ENCODE results near the gene PRR5.
"Not testable (repeated sequence)": the region's sequence is repeated elsewhere in the genome, so short reads cannot be mapped to it uniquely, and the experiment has no call there.

PRR5 gene

DNA sequence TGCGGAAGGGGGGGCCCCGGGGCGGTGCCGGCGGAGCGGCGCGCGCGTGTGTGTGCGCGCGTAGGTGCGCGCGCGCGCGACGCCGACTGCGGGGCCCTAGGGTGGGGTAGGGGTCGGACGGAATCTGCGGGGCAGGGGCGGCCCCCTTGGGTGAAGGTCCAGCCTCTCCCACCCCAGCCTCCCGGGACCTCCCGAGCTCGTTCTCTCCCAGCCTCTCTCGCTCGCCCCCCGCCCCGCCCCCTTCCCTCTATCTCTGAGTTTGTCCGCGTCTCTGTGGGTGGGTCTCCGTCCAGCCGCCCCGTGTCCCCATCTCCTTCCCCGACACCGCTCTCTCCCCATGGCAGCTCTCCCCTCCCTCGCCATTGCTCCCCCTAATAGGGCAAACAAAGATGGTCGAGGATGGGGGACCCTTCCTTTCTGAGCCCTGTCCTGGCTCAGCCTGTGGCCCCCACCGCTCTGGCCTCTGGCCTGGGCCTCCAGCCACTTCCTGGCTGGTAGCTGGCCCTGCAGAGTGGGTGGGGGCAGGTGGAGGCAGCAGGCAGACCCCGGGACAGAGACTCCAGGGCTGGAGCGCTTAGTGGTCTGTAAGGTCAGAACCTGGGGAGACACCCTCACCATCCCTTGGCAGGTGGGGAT is 33.0 kb upstream of the PRR5 start:
- no peak for DNase-seq (ENCODE audit: low spot score)

DNA sequence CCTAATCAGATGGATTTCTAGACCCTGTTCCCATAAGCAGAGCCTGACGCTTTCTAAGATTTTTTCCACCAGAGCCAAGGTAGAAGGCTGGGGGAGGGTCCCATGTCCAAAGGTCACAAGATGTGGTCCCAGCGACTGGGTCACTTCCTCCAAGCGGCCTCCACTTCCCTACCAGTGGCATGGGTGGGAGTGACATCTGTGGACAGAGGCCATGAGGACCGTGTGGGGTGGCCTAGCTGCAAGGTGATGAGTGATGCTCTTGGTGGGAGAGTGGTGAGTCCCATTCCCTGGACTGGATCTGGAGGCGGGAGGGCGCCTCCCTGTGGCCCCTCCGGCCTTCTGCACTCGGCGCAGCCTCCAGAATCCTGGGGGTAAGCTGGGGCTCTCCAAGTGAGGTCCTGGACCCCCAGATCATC is 32.4 kb upstream of the PRR5 start:
- TF ChIP-seq, protein P1, sequence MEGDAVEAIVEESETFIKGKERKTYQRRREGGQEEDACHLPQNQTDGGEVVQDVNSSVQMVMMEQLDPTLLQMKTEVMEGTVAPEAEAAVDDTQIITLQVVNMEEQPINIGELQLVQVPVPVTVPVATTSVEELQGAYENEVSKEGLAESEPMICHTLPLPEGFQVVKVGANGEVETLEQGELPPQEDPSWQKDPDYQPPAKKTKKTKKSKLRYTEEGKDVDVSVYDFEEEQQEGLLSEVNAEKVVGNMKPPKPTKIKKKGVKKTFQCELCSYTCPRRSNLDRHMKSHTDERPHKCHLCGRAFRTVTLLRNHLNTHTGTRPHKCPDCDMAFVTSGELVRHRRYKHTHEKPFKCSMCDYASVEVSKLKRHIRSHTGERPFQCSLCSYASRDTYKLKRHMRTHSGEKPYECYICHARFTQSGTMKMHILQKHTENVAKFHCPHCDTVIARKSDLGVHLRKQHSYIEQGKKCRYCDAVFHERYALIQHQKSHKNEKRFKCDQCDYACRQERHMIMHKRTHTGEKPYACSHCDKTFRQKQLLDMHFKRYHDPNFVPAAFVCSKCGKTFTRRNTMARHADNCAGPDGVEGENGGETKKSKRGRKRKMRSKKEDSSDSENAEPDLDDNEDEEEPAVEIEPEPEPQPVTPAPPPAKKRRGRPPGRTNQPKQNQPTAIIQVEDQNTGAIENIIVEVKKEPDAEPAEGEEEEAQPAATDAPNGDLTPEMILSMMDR (IDR thresholded peaks at IDR 0.05; ENCODE audit: extremely low read depth, missing control alignments), result no peak

More for the DNA sequence above, 33.0 kb upstream of the PRR5 start:
- TF ChIP-seq, protein P1 (IDR thresholded peaks at IDR 0.05; ENCODE audit: extremely low read depth, missing control alignments), result no peak

GRCh38 chr22:44670220-44670988 is 31.6 kb upstream of the PRR5 start:
- TF ChIP-seq, protein P1 (IDR thresholded peaks at IDR 0.05; ENCODE audit: extremely low read depth, missing control alignments), result no peak
- no peak for DNase-seq (ENCODE audit: low spot score)

More for the DNA sequence above, 32.4 kb upstream of the PRR5 start:
- DNase-seq (ENCODE audit: low spot score), result no peak

DNA sequence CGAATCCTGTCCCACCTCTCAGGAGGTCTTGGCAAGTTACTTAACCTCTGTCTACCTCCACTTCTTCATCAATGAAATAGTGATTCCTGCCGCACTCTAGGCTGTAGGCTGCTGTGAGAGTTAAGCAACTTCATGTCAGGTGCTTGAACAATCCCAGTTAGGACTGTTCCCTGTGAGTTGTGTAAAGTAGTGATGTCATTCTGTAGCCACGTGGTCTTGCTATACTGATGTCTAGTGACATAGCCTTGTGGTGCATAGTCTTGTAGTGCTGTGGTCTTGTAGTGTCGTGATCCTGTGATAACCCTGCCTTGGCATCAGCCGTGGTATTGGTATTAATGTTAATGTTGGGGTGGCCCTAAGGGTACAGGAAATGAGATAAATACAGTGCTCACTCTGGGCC is 30.3 kb upstream of the PRR5 start:
- TF ChIP-seq, protein P1 (IDR thresholded peaks at IDR 0.05; ENCODE audit: extremely low read depth, missing control alignments), result no peak
- no peak for DNase-seq (ENCODE audit: low spot score)

GRCh38 chr22:44672632-44673031 is 29.4 kb upstream of the PRR5 start:
- DNase-seq (ENCODE audit: low spot score), result no peak
- TF ChIP-seq, protein P1 (IDR thresholded peaks at IDR 0.05; ENCODE audit: extremely low read depth, missing control alignments), result no peak

DNA sequence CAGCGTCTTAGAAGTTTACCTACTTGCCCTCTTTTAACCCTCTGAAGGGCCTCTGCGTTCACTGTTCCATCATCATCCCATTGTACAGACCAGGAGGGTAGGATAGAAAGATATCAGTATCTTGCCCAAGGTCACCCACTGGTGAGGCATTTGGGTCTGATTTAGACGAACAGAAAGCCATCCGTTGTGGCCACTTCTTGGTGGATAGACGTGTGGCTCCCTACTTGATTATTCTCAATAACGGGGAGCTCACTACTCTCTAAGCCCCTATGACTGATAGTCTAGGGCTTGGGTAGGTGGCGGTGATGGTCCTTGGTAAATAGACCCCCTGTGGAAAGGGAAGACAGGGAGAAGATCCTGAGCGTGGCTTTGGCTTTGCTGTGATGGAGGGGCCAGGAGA is 28.6 kb upstream of the PRR5 start:
- TF ChIP-seq, protein P1 (IDR thresholded peaks at IDR 0.05; ENCODE audit: extremely low read depth, missing control alignments), result no peak
- DNase-seq (ENCODE audit: low spot score), result no peak

DNA sequence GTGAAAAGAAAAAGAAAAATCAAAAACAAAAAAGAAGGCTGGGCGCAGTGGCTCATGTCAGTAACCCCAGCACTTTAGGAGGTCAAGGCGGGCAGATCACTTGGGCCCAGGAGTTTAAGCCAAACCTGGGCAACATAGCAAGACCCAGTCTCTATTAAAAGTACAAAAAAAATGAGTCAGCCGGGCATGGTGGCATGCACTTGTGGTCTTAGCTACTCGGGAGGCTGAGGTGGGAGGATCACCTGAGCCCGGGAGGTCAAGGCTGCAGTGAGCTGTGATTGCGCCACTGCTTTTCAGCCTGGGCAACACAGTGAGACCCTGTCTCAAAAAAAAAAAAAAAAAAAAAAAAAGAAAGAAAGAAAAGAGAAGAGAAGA is 26.0 kb upstream of the PRR5 start:
- DNase-seq (ENCODE audit: low spot score), result not testable (repeated sequence)

Data from GM20000 (cell line).